GM06990 (cell line): Measurements from ENCODE around the gene CABYR.

Experiments used
- DNase-seq: peaks from one replicate; pipeline ENCODE4 v3.0.0-alpha.2; 2011; ENCODE audit not compliant: insufficient read length; ENCODE audit errors: extremely low read depth
- H3K27me3 ChIP-seq: replicated peaks from 2 replicates; pipeline ENCODE4 v1.6.0; 2011; ENCODE audit warnings: low read length; ENCODE audit not compliant: control insufficient read depth, insufficient read depth
- H3K36me3 ChIP-seq: 2 replicates; pipeline ENCODE4 v1.5.1; 2011; ENCODE audit warnings: low read length; ENCODE audit not compliant: control insufficient read depth, insufficient read depth
- H3K4me3 ChIP-seq: replicated peaks from 2 replicates; pipeline ENCODE4 v1.5.1; 2011; ENCODE audit warnings: low read depth, mild to moderate bottlenecking, control low read depth, low read length
- CTCF ChIP-seq: IDR thresholded peaks from 2 replicates; pipeline ENCODE4 v1.5.1; 2011; ENCODE audit warnings: low read length, control low read depth, mild to moderate bottlenecking, inconsistent platforms; ENCODE audit not compliant: insufficient read depth, poor library complexity, severe bottlenecking

Gene CABYR

GRCh38 chr18:24112874-24113615, 25.8 kb upstream of the CABYR start:
- no peak overlapping the region for H3K4me3 ChIP-seq
- peaks cover 2% of the 10 kb centered on the region for H3K36me3 ChIP-seq
- no peaks in the 10 kb centered on the region for H3K27me3 ChIP-seq
- TF ChIP-seq CTCF = no peak
- no peak for DNase-seq

GRCh38 chr18:24114924-24115549, 23.8 kb upstream of the CABYR start:
- no peaks in the 10 kb centered on the region for H3K27me3 ChIP-seq
- peaks cover 2% of the 10 kb centered on the region for H3K36me3 ChIP-seq
- no peak for DNase-seq
- no peak overlapping the region for H3K4me3 ChIP-seq
- TF ChIP-seq CTCF = no peak

GRCh38 chr18:24115628-24116027, 23.2 kb upstream of the CABYR start:
- no peak for TF ChIP-seq CTCF
- H3K36me3 ChIP-seq = peaks cover 2% of the 10 kb centered on the region
- no peaks in the 10 kb centered on the region for H3K27me3 ChIP-seq
- DNase-seq = no peak
- no peak overlapping the region for H3K4me3 ChIP-seq

GRCh38 chr18:24118750-24119577, 19.9 kb upstream of the CABYR start:
- peak; percentile 46 for DNase-seq
- Histone ChIP-seq H3K4me3 (no peak overlapping the region), H3K36me3 (no peaks in the 10 kb centered on the region; the same call in none of the 2 replicates), H3K27me3 (no peaks in the 10 kb centered on the region)
- TF ChIP-seq CTCF = peak; percentile 70

- Histone ChIP-seq H3K27me3 (no peaks in the 10 kb centered on the region), H3K4me3 (no peak overlapping the region), H3K36me3 (no peaks in the 10 kb centered on the region; the same call in 1 of the 2 replicates)
- DNase-seq = no peak
- TF ChIP-seq CTCF = no peak
Measured at GRCh38 chr18:24120676-24121075, 18.2 kb upstream of the CABYR start.
